ENCODE data around the gene TTLL13.

DNA sequence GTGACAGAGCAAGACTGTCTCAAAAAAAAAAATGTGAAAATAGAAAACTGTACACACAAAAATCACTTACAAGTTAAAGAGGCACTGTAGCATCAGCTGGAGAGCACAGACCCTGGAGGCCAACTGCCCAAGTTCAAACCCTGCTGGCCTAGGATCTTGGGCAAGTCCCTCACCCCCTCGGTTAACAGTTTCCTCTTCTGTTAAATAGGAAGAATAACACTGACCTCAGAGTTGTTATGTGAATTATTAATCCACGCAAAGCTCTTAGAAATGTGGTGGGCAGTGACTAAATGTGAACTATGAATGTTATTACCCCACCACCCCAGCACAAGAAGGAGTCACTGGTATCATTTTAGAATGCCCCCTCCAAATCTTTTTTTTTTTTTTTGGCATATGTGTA lies 26.8 kb upstream of the TTLL13 start:
- TF ChIP-seq, protein P1, sequence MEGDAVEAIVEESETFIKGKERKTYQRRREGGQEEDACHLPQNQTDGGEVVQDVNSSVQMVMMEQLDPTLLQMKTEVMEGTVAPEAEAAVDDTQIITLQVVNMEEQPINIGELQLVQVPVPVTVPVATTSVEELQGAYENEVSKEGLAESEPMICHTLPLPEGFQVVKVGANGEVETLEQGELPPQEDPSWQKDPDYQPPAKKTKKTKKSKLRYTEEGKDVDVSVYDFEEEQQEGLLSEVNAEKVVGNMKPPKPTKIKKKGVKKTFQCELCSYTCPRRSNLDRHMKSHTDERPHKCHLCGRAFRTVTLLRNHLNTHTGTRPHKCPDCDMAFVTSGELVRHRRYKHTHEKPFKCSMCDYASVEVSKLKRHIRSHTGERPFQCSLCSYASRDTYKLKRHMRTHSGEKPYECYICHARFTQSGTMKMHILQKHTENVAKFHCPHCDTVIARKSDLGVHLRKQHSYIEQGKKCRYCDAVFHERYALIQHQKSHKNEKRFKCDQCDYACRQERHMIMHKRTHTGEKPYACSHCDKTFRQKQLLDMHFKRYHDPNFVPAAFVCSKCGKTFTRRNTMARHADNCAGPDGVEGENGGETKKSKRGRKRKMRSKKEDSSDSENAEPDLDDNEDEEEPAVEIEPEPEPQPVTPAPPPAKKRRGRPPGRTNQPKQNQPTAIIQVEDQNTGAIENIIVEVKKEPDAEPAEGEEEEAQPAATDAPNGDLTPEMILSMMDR (IDR thresholded peaks at IDR 0.05; ENCODE audit: poor library complexity) = no peak
- no peak for TF ChIP-seq EZH2 (IDR thresholded peaks at IDR 0.05; ENCODE audit: borderline replicate concordance)
- no peak for TF ChIP-seq EZH2phosphoT487 (IDR thresholded peaks at IDR 0.05; ENCODE audit: low read depth, severe bottlenecking, unreplicated experiment)

Measured in hepatocyte (in vitro differentiated cells).